MM.1S (cell line): ENCODE measurements around the gene RNF180.

Experiments used
- CTCF ChIP-seq: fragments of 300-600 bp; sonication (generic); IDR thresholded peaks from 2 replicates; pipeline ENCODE4 v1.5.1; 2016; ENCODE audit warnings: antibody characterized with exemption, low read length, mixed read lengths
- EZH2phosphoT487 ChIP-seq: fragments of 300-600 bp; sonication (generic); IDR thresholded peaks from 2 replicates; pipeline ENCODE4 v1.6.1; 2018; ENCODE audit warnings: antibody characterized with exemption, low read length

- TF ChIP-seq CTCF, result no peak
- TF ChIP-seq EZH2phosphoT487, result no peak
These were observed 132.9 kb downstream of the RNF180 start for GRCh38 chr5:64298586-64298985.
